ENCODE measurements around the gene HCK.

Gene HCK

GRCh38 chr20:32142991-32143390, 90.9 kb downstream of the HCK start:
- H3K27ac ChIP-seq (ENCODE audit: low read depth, low read length) = no peak overlapping the region
- H3K9me3 ChIP-seq (ENCODE audit: insufficient read depth, low read length) = no peaks in the 10 kb centered on the region
- no peaks in the 10 kb centered on the region for H3F3A ChIP-seq (ENCODE audit: insufficient read depth)
- no peak overlapping the region for H3K9ac ChIP-seq (ENCODE audit: low read length)
- no peaks in the 10 kb centered on the region for H4K20me1 ChIP-seq (ENCODE audit: low read depth, low read length)
- H3K9me2 ChIP-seq (replicated peaks; ENCODE audit: insufficient read depth, low read length) = no peaks in the 10 kb centered on the region
- no peak for TF ChIP-seq EZH2phosphoT487 (conservative IDR thresholded peaks at IDR 0.05; ENCODE audit: low read length)
- no peak for TF ChIP-seq CTCF (IDR thresholded peaks at IDR 0.05; ENCODE audit: insufficient read depth, low read length, poor library complexity, severe bottlenecking)
- H3K27me3 ChIP-seq (ENCODE audit: low read length) = no peaks in the 10 kb centered on the region
- H2AFZ ChIP-seq (ENCODE audit: low read depth, low read length, severe bottlenecking) = no peak overlapping the region
- no peak overlapping the region for H3K4me3 ChIP-seq (ENCODE audit: insufficient read depth, low read length, poor library complexity, severe bottlenecking)
- no peak overlapping the region for H3K4me2 ChIP-seq (ENCODE audit: low read depth, low read length, poor library complexity, severe bottlenecking)
- peaks cover 4% of the 10 kb centered on the region for H3K36me3 ChIP-seq (ENCODE audit: low read length)
- H3K79me2 ChIP-seq (ENCODE audit: insufficient read depth, low read length) = no peaks in the 10 kb centered on the region

DNA sequence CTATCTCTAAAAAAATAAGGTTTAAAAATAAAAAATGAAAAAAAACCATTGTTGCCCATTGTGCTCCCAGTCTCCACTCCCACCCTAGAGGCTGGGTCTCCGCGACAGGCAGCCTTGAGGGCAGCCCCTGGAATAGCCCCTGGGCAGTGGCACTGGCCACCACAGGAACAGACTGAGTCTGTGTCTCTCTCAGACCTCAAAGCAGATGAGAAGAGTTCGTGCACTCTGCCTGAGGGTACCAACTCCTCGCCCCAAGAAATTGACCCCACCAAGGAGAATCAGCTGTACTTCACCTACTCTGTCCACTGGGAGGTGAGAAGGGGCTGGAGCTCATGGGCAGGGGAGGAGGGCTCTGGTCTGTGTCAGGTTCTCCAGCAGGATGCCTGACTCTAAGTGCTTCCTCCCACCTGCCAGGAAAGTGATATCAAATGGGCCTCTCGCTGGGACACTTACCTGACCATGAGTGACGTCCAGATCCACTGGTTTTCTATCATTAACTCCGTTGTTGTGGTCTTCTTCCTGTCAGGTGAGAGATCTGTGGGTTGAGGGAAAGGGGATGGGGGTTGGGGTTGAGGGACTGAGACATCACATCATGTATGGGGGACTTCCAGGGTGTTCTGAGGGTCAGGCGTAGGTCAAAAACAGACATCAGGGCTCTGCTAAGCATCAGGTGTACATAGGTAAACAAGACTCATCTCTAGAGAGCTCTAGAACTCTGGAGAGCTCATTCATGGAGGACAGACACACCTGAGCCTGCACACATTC, 93.0 kb downstream of the HCK start:
- Histone ChIP-seq H3K79me2 (ENCODE audit: insufficient read depth, low read length) (no peaks in the 10 kb centered on the region), H4K20me1 (ENCODE audit: low read depth, low read length) (no peaks in the 10 kb centered on the region), H3K36me3 (ENCODE audit: low read length) (peaks cover 4% of the 10 kb centered on the region), H3K27ac (ENCODE audit: low read depth, low read length) (no peak overlapping the region), H3K4me2 (ENCODE audit: low read depth, low read length, poor library complexity, severe bottlenecking) (no peak overlapping the region), H3K9me2 (replicated peaks; ENCODE audit: insufficient read depth, low read length) (no peaks in the 10 kb centered on the region), H2AFZ (ENCODE audit: low read depth, low read length, severe bottlenecking) (no peak overlapping the region), H3F3A (ENCODE audit: insufficient read depth) (no peaks in the 10 kb centered on the region), H3K9me3 (ENCODE audit: insufficient read depth, low read length) (no peaks in the 10 kb centered on the region), H3K4me3 (ENCODE audit: insufficient read depth, low read length, poor library complexity, severe bottlenecking) (no peak overlapping the region), H3K27me3 (ENCODE audit: low read length) (no peaks in the 10 kb centered on the region), H3K9ac (ENCODE audit: low read length) (no peak overlapping the region)
- TF ChIP-seq CTCF (IDR thresholded peaks at IDR 0.05; ENCODE audit: insufficient read depth, low read length, poor library complexity, severe bottlenecking) = no peak
- no peak for TF ChIP-seq EZH2phosphoT487 (conservative IDR thresholded peaks at IDR 0.05; ENCODE audit: low read length)

DNA sequence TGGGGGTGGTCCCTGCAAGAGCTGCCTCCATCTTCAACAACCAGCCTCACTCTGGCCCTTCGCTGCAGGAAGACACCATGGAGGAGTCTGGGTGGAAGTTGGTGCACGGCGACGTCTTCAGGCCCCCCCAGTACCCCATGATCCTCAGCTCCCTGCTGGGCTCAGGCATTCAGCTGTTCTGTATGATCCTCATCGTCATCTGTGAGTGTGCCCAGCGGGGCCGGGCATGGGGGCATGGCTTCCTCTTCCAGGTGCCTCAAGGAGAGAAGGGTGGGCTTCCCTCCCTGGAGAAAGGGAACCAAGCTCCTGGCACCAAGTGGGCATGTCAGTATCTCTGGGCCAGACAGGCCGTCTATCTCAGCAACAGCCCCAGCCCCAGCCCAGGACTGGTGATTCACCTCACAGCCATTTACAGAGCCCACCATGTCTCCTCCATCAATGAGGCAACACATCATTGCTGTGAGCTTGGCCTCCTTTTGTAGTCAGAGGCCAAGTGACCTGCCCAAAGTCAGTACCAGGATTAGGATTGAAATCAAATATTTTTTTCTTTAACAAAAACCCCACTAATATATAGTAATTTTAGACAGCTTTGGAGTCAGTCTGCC, 97.6 kb downstream of the HCK start:
- Histone ChIP-seq H3K9me3 (ENCODE audit: insufficient read depth, low read length) (no peaks in the 10 kb centered on the region), H2AFZ (ENCODE audit: low read depth, low read length, severe bottlenecking) (no peak overlapping the region), H3F3A (ENCODE audit: insufficient read depth) (no peaks in the 10 kb centered on the region), H3K9me2 (replicated peaks; ENCODE audit: insufficient read depth, low read length) (no peaks in the 10 kb centered on the region), H3K27me3 (ENCODE audit: low read length) (no peaks in the 10 kb centered on the region), H3K4me3 (ENCODE audit: insufficient read depth, low read length, poor library complexity, severe bottlenecking) (no peak overlapping the region), H3K4me2 (ENCODE audit: low read depth, low read length, poor library complexity, severe bottlenecking) (no peak overlapping the region), H4K20me1 (ENCODE audit: low read depth, low read length) (no peaks in the 10 kb centered on the region), H3K27ac (ENCODE audit: low read depth, low read length) (no peak overlapping the region), H3K9ac (ENCODE audit: low read length) (no peak overlapping the region), H3K36me3 (ENCODE audit: low read length) (no peaks in the 10 kb centered on the region; the same call in 1 of the 2 replicates), H3K79me2 (ENCODE audit: insufficient read depth, low read length) (no peaks in the 10 kb centered on the region)
- no peak for TF ChIP-seq CTCF (IDR thresholded peaks at IDR 0.05; ENCODE audit: insufficient read depth, low read length, poor library complexity, severe bottlenecking)
- TF ChIP-seq EZH2phosphoT487 (conservative IDR thresholded peaks at IDR 0.05; ENCODE audit: low read length) = no peak
